HepG2 (cell line): Measurements from ENCODE around the gene ADPRS. TPM values are rescaled to one million over a fixed set of nuclear protein-coding genes. Genes with fewer than 3 reads are reported as not detected.

ENCODE experiments used
- ATAC-seq: fragments of 200-7000 bp; cut with Tn5 transposase; 3 replicates; pipeline ENCODE4 v1.9.1; 2020; ENCODE audit warnings: mild to moderate bottlenecking, moderate library complexity
- BruUV-seq: library from RNA; stranded (reverse); fragments of 400-500 nt; replicated peaks from 2 replicates; lab custom pipeline; 2021; lab: Mats Ljungman, UMichigan
- CTCF ChIA-PET: fragments of 300-600 bp; formaldehyde crosslinking; extraction: SDS; loops from one replicate; lab custom pipeline; 2021; ENCODE audit warnings: low total read pairs, inconsistent platforms, low intra/inter-chr PET ratio; lab: Yijun Ruan, JAX
- POLR2A ChIA-PET: fragments of 350-600 bp; sonication (Branson Sonifier 250); formaldehyde crosslinking; loops from one replicate; lab custom pipeline; 2020; ENCODE audit warnings: antibody characterized with exemption, inconsistent platforms; lab: Yijun Ruan, JAX
- DNase-seq: peaks from one replicate; pipeline ENCODE4 v3.0.0-alpha.2; 2015; ENCODE audit warnings: low spot score
- FAIRE-seq: peaks from 3 replicates; lab custom pipeline; 2011; peaks lifted over from hg19 to GRCh38; lab: Jason Lieb, UNC
- H2AFZ ChIP-seq: one replicate; pipeline ENCODE4 v1.6.1; 2011; ENCODE audit warnings: low read length, inconsistent platforms
- H3K27ac ChIP-seq: fragments of 300-600 bp; 3 replicates; pipeline ENCODE4 v1.8.0; 2011; ENCODE audit warnings: mixed run types, mild to moderate bottlenecking, mixed read lengths, low read length, inconsistent platforms; ENCODE audit not compliant: insufficient read depth; ENCODE audit errors: extremely low read length
- H3K27me3 ChIP-seq, 2 experiments: fragments of 200-600 bp in 1 of 2; 2 replicates in 1 of 2; 3 replicates in 1 of 2; pipeline versions ENCODE4 v1.6.0 to v1.8.0; 2011; ENCODE audit warnings: low read length in 2 of 2, mild to moderate bottlenecking in 2 of 2, moderate library complexity in 2 of 2, inconsistent platforms in 1 of 2; ENCODE audit not compliant: insufficient read depth in 2 of 2, control insufficient read depth in 1 of 2
- H3K36me3 ChIP-seq, 2 experiments: fragments of 200-600 bp in 1 of 2; replicated peaks in 1 of 2; 2 replicates in 1 of 2; 3 replicates in 1 of 2; pipeline versions ENCODE4 v1.5.1 to v1.8.0; 2011; ENCODE audit warnings: low read length in 2 of 2, inconsistent platforms in 1 of 2; ENCODE audit not compliant: insufficient read depth in 2 of 2, control insufficient read depth in 1 of 2
- H3K4me1 ChIP-seq: 2 replicates; pipeline ENCODE4 v1.5.1; 2012; ENCODE audit warnings: low read length, inconsistent platforms; ENCODE audit not compliant: insufficient read depth
- H3K4me2 ChIP-seq: 2 replicates; pipeline ENCODE4 v1.6.0; 2011; ENCODE audit warnings: low read depth, low read length, inconsistent platforms
- H3K4me3 ChIP-seq, 3 experiments: fragments of 200-600 bp in 1 of 3; sonication (generic), shearing (Covaris generic) in 1 of 3; replicated peaks in 1 of 3; 2 replicates each; pipeline ENCODE4 v1.5.1; 2011 to 2016; ENCODE audit warnings: low read length in 3 of 3, inconsistent platforms in 2 of 3, low read depth in 2 of 3, mild to moderate bottlenecking in 2 of 3, control low read depth in 1 of 3, mixed read lengths in 1 of 3; ENCODE audit not compliant: insufficient read depth in 1 of 3
- H3K79me2 ChIP-seq: one replicate; pipeline ENCODE4 v1.6.1; 2011; ENCODE audit warnings: low read length, inconsistent platforms; ENCODE audit not compliant: insufficient read depth
- H3K9ac ChIP-seq: 2 replicates; pipeline ENCODE4 v1.6.0; 2011; ENCODE audit warnings: mild to moderate bottlenecking, low read depth, low read length, inconsistent platforms; ENCODE audit not compliant: insufficient read depth
- H3K9me3 ChIP-seq: 2 replicates; pipeline ENCODE4 v1.5.1; 2012; ENCODE audit warnings: mild to moderate bottlenecking, low read length
- H4K20me1 ChIP-seq: 2 replicates; pipeline ENCODE4 v1.6.0; 2011; ENCODE audit warnings: inconsistent platforms, mild to moderate bottlenecking, low read length, moderate library complexity; ENCODE audit not compliant: insufficient read depth
- GRHL1 ChIP-seq: sonication (generic); formaldehyde crosslinking; conservative IDR thresholded peaks from 2 replicates; pipeline ENCODE4 v1.8.0; 2022; ENCODE audit warnings: missing genetic modification reagents
- HIVEP1 ChIP-seq: sonication (generic); formaldehyde crosslinking; IDR thresholded peaks from 2 replicates; pipeline ENCODE4 v1.4.0; 2020; ENCODE audit warnings: mild to moderate bottlenecking, missing genetic modification reagents
- NKX3-1 ChIP-seq: sonication (generic); formaldehyde crosslinking; IDR thresholded peaks from 2 replicates; pipeline ENCODE4 v1.5.0; 2020; ENCODE audit warnings: missing genetic modification reagents
- RAD51 ChIP-seq: fragments of 450-650 bp; IDR thresholded peaks from 2 replicates; pipeline ENCODE4 v1.6.1; 2016; ENCODE audit warnings: borderline replicate concordance
- ZNF563 ChIP-seq: sonication (generic); formaldehyde crosslinking; IDR thresholded peaks from 2 replicates; pipeline ENCODE4 v1.8.0; 2022; ENCODE audit warnings: mild to moderate bottlenecking, moderate library complexity, missing genetic modification reagents
- ZNF777 ChIP-seq: sonication (generic); formaldehyde crosslinking; IDR thresholded peaks from 2 replicates; pipeline ENCODE4 v1.4.0; 2020; ENCODE audit warnings: missing genetic modification reagents
- WGBS: methylation state at CpG from one replicate; pipeline ENCODE4 v1.1.6; 2017; ENCODE audit warnings: low lambda C conversion rate; 5-methylcytosine and 5-hydroxymethylcytosine counted together
- in situ Hi-C: cut with HindIII; loops from 2 replicates; pipeline ENCODE4 v1.10.0; 2017; ENCODE audit warnings: low pct_unique_long_range_greater_than_20kb; ENCODE audit not compliant: extremely low pct_ligation_motif_present
- intact Hi-C: fragments of 100-400 bp; cut with micrococcal nuclease; formaldehyde crosslinking; loops from one replicate; pipeline ENCODE4 v1.10.0; 2022; ENCODE audit not compliant: unreplicated experiment
- polyA plus RNA-seq, 8 experiments: library from polyadenylated mRNA; depleted of rRNA in 3 of 8; stranded (reverse) in 7 of 8; unstranded in 1 of 8; fragments of >200 nt; fragmentation: Illumina TruSeq in 4 of 8; extraction: Trizol in 4 of 8; gene quantifications; 2 replicates each; pipeline versions ENCODE4 v1.2.1 to v1.2.3, GENCODE V29; 2011 to 2016; ENCODE audit warnings: low read depth in 4 of 8, missing spikeins in 1 of 8, mixed read lengths in 1 of 8; ENCODE audit not compliant: insufficient read depth in 1 of 8
- total RNA-seq, 5 experiments: library from RNA; depleted of rRNA; stranded (reverse); fragments of >200 nt; fragmentation: Illumina TruSeq; extraction: Trizol; gene quantifications; 2 replicates each; pipeline ENCODE4 v1.2.3, GENCODE V29; 2016; ENCODE audit warnings: low read depth in 1 of 5
- TF ChIP-seq, protein P1 (sequence below): sonication (generic); formaldehyde crosslinking; IDR thresholded peaks from 2 replicates; pipeline ENCODE4 v1.4.0; 2020; ENCODE audit warnings: missing genetic modification reagents, borderline replicate concordance
- TF ChIP-seq, protein P2 (sequence below): sonication (generic); formaldehyde crosslinking; IDR thresholded peaks from 2 replicates; pipeline ENCODE4 v1.5.0; 2020; ENCODE audit warnings: mild to moderate bottlenecking, missing genetic modification reagents

The ADPRS gene
- total and polyA plus RNA-seq, 2 of the 13 experiments (the other 11 are each of a cell fraction or from before 2014, with no cell fraction given), result 30.6 to 36.4 TPM

DNA sequence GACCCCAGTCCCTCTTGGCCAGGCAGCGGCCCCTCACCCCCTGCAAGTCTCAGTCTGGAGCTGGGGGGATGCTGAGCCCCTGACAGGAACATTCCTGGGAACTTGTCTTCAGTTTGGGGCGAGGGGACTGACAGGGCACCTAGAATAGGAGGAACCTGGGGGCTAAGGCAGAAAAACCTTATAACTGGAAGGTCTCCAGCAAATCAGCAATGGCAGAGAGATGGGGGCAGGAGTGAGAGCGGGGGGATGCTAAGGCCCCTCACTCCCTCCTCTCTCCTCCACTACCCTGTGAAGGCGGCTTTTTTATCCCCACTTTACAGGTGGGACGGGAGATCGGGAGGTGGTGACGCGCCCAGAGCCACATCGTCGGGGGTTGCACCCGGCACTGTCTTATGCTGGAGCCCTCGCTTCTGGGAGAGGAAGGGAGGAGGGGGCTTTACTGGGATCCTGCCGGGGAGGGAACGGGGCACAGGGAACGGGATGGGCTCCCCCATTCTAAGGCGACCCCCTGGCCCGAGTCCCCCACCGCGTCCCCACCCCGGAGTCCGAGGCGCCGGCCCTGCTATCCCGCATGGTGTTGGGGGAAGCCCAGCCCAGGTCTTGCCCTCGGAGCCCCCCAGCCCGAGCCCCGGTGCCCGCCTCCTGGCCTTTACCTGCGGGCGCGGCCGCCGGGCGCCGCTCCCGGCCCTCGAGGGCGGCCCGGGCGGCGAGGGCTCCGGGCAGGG, 35.9 kb downstream of the ADPRS start (continued):
- TF ChIP-seq GRHL1 (CRISPR knock-in tag) (no peak), HIVEP1 (no peak)
- TF ChIP-seq, protein P1, sequence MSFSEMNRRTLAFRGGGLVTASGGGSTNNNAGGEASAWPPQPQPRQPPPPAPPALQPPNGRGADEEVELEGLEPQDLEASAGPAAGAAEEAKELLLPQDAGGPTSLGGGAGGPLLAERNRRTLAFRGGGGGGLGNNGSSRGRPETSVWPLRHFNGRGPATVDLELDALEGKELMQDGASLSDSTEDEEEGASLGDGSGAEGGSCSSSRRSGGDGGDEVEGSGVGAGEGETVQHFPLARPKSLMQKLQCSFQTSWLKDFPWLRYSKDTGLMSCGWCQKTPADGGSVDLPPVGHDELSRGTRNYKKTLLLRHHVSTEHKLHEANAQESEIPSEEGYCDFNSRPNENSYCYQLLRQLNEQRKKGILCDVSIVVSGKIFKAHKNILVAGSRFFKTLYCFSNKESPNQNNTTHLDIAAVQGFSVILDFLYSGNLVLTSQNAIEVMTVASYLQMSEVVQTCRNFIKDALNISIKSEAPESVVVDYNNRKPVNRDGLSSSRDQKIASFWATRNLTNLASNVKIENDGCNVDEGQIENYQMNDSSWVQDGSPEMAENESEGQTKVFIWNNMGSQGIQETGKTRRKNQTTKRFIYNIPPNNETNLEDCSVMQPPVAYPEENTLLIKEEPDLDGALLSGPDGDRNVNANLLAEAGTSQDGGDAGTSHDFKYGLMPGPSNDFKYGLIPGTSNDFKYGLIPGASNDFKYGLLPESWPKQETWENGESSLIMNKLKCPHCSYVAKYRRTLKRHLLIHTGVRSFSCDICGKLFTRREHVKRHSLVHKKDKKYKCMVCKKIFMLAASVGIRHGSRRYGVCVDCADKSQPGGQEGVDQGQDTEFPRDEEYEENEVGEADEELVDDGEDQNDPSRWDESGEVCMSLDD (CRISPR knock-in tag), result no peak

DNA sequence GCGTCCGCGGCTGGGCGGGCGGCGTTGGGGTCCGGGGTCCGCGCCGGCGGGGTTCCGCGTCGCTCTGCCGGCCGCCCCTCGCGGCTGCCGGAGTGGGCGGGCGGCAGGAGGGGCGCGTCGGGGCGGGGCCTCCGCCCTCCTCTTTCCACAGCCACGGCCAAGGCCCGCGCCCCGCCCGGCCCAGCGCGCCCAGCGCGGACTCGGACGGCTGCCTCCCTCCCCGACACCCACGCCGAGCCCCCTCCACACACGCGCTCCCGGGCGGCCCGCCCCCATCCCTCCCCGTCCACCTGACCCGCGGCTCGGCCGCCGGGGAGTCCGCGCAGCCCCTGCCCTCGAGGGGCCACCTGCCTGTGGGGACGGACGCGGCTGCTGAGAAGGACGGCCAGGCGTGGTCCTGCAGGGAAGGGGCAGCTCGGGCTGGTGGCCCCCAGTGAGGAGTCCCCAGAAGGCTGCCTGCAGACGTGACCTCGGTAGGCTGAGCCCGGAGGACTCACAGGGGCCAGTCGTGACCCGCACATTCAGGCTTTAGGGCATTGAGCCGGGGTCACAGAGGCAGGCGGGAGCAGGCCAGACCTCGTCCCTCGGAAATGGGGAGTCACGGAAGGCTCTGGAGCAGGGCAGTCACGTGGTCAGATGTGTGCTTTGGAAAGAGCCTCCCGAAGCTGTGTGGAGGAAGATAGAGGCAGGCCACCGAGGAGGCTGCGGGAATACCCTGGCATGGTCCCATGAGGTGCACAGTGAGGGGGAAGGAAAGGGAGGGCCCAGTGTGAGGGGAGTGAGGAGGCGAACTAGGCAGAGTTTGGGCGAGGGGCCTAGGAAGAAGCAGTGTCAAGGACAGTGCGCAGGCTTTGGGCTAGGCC, 36.7 kb downstream of the ADPRS start, which contains the start of gene COL8A2:
Gene COL8A2, minus strand, starts transcription at position 94 of the 863 bp plus-strand sequence. CDS start 24,980 bp downstream, outside the sequence.
- Histone ChIP-seq H3K36me3 (no peaks in the 10 kb centered on the region), H3K4me1 (peaks cover 49% of the 10 kb centered on the region), H3K27me3 (peaks cover 11 to 41% of the 10 kb centered on the region in 2 experiments; a peak in 4 of 5 replicates), H3K4me3 (peak within 1 kb of the TSS in 2 of 3 experiments; percentile 26 to 59; a peak in 3 of 6 replicates), H2AFZ (no peak within 1 kb of the TSS), H3K9ac (no peak within 1 kb of the TSS), H3K9me3 (no peaks in the 10 kb centered on the region), H4K20me1 (no peaks in the 10 kb centered on the region), H3K27ac (no peak within 1 kb of the TSS), H3K79me2 (no peaks in the 10 kb centered on the region), H3K4me2 (peak within 1 kb of the TSS; percentile 67)
- ChIA-PET CTCF (no interaction called here), POLR2A (no interaction called here)
- FAIRE-seq (no peak), DNase-seq (no peak), ATAC-seq (peak; percentile 9)
- no TSS peak for BruUV-seq
- in situ Hi-C loops, result no loop called here
- intact Hi-C loops, result no loop called here
- WGBS, result 28% methylated on average over 23 of the region's 77 CpGs
- TF ChIP-seq, protein P2, sequence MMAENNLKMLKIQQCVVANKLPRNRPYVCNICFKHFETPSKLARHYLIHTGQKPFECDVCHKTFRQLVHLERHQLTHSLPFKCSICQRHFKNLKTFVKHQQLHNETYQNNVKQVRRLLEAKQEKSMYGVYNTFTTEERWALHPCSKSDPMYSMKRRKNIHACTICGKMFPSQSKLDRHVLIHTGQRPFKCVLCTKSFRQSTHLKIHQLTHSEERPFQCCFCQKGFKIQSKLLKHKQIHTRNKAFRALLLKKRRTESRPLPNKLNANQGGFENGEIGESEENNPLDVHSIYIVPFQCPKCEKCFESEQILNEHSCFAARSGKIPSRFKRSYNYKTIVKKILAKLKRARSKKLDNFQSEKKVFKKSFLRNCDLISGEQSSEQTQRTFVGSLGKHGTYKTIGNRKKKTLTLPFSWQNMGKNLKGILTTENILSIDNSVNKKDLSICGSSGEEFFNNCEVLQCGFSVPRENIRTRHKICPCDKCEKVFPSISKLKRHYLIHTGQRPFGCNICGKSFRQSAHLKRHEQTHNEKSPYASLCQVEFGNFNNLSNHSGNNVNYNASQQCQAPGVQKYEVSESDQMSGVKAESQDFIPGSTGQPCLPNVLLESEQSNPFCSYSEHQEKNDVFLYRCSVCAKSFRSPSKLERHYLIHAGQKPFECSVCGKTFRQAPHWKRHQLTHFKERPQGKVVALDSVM, result peak; percentile 26; the same call in 1 of the 2 replicates
- TF ChIP-seq ZNF777 (CRISPR knock-in tag), result peak; percentile 81
- peak; percentile 67; the same call in 1 of the 2 replicates for TF ChIP-seq ZNF563 (CRISPR knock-in tag)
- TF ChIP-seq NKX3-1 (CRISPR knock-in tag), result no peak
- TF ChIP-seq RAD51, result peak; percentile 63; the same call in 1 of the 2 replicates
